GM21528 (cell line): ENCODE data around the gene CAMK1.
A peak's percentile ranks its signal among the peaks of the same experiment; 100 is the strongest.

ENCODE experiments used
- ATAC-seq: cut with Tn5 transposase; IDR thresholded peaks from one replicate; pipeline ENCODE4 v1.9.1; 2021; ENCODE audit warnings: mild to moderate bottlenecking, moderate library complexity; ENCODE audit not compliant: unreplicated experiment, low FRiP score

Gene CAMK1

GRCh38 chr3:9747267-9747666, 22.5 kb downstream of the CAMK1 start:
- ATAC-seq, result no peak

GRCh38 chr3:9746330-9746729, 23.4 kb downstream of the CAMK1 start:
- no peak for ATAC-seq

GRCh38 chr3:9745521-9745920, 24.2 kb downstream of the CAMK1 start:
- no peak for ATAC-seq

DNA sequence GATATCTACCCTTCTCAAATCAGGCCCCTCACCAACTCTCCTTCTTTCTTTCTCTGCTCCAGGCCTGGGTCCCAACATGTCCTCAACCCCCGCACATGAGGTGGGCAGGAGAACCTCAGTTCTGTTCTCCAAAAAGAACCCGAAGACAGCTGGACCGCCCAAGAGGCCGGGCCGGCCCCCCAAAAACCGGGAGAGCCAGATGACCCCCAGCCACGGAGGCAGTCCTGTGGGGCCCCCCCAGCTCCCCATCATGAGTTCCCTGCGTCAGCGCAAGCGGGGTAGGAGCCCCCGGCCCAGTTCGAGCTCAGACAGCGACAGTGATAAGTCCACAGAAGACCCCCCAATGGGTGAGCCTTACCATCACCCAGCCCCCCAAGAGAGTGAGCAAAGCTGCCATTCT, 25.6 kb downstream of the CAMK1 start:
- ATAC-seq, result no peak

DNA sequence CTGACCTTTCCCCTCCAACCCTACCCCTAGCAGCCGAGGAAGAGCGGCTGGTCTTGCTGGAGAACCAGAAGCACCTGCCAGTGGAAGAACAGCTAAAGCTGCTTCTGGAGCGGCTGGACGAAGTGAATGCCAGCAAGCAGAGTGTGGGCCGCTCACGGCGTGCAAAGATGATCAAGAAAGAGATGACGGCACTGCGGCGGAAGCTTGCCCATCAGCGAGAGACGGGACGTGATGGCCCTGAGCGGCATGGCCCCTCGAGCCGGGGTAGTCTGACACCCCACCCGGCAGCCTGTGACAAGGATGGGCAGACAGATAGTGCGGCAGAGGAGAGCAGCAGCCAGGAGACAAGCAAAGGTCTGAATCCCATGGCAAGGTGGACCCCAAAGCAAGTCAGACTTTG, 26.2 kb downstream of the CAMK1 start:
- ATAC-seq, result no peak

DNA sequence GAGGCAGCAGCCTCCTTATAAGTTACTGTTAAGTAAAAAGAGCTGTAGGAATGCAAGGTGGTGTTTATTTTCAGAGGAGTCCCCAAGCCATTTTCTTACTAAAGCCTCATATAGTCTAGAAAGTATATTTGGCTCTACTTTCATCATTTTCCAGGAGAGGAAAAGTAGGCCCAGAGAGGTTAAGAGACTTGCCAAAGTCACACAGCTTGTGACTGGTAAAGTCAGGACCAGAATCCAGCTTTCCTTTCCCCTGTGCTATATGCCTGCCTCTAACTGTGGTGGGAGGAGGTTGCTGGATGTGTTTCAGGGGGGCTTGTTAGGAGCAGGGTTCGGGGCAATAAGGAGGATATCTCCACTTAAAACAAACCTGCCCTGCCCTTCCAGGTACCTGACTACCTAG, 27.2 kb downstream of the CAMK1 start:
- no peak for ATAC-seq

GRCh38 chr3:9739181-9739580, 30.6 kb downstream of the CAMK1 start:
- ATAC-seq, result no peak

DNA sequence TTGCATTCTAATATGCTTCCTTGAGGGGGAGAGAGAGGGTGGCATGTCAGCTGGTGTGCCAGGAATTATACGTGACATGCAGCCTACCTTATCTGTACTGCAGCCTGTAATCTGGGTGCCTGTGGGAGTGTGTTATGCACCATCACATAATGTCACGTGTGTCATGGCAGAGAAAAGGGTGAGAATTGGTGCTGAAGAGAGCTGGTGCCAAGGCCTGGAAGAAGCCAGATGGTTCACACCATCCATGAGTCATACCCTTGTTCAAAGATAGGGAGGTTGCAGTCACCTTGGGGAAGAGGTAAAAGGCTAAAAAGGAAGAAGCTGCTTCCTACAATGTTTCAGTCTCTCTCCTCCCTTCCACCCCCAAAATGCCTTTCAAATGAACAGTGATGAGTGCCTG, 32.9 kb downstream of the CAMK1 start:
- ATAC-seq, result no peak

DNA sequence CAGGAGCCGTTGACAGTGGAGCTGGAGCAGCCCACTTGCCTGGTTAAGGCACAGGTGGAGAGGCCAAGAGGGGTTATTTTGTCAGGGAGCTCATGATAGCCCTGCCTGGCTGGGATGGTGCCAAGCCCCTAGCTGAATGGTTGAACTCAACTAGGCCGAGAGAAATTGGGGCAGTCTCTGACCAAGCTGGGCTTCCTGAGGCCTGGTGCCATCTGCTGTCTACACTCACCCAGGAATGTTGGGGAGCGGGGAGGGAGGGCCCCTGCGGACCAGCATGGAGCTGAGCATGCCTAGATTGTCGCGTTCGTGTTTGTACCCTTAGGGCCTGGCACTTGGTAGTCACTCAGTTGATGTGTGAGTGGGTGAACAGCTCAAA, 37.0 kb downstream of the CAMK1 start:
- ATAC-seq, result no peak

DNA sequence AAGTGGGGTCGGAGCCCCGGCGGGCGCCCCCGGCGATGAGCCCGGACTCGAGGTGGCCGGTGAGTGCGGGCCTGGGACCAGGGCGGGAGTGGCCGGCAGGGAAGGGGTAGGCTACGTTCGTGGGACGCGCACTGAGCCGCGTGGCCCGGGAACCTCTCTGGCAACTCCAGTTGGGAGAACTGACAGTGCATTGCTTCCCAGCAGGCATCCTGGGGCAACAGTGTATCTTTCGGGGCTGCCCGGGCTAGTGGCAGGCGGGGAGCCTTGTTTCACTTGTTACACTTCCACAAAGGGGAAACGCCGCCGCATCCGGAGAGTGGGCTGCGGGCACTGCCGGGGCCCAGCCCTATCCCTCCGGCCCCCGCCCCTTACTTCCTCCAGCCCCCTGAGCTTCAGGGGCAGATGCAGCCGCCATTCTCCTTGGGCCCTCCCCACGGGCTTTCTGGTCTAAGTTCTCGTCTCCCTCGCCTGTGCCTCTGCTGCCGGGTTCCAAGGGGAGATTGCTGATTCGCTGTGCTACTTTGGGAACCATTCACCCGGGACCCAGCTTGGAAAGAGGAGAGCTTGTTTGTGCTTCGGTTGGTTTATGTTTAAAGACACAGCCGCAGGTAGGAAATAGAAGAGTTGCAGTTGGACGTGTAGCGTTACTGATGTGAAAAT, 37.5 kb downstream of the CAMK1 start:
- peak; percentile 12 for ATAC-seq

DNA sequence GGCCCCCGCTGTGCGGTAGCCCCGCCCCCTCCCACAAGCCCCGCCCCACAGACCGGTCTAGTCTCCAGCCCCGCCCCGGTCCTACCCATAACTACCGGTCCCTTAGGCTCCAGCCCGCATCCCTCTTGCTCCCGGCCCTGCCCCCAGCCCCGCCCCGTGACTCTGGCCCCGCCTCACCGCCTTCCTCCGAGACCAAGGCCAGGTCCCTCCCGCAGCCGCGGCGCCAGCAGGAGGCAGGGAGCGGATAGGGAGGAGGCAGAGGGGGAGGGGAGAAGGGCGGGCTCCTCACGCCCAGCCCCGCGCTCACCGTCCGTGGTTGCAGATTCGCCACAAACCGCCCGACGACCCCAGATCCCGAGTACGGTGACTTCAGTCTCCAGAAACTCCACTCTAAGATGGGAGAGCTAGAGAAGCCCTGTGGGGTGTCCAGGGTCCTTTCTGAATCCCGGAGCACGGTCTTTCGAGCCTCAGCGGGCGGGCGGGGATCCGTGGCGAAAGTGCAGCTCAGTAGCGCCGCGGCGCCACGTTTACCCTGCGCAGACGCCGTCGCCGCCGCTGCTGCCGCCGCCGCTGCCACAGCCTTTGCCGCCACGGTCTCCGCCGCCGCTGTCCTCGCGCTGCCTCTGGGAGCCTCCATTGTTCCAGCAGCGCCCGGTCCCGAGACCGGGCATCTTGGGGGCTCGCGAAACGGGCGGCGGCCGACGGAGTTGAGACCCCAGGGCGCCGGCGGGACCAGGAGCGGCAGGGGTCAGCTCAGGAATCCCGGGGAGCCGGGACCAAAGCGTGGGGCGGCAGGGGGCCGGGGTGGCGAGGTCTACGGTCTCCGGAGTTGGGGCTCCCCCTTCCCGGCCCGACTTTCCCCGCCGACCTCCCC, 38.3 kb downstream of the CAMK1 start, which contains the start of gene BRPF1:
Gene BRPF1, plus strand, starts transcription at position 530 of the 874 bp plus-strand sequence. CDS start 2,406 bp downstream, outside the sequence.
- ATAC-seq, result peak; percentile 86

GRCh38 chr3:9730657-9731205, 39.0 kb downstream of the CAMK1 start:
- peak; percentile 49 for ATAC-seq

- no peak for ATAC-seq
Measured at GRCh38 chr3:9729419-9729818, 40.3 kb downstream of the CAMK1 start.

DNA sequence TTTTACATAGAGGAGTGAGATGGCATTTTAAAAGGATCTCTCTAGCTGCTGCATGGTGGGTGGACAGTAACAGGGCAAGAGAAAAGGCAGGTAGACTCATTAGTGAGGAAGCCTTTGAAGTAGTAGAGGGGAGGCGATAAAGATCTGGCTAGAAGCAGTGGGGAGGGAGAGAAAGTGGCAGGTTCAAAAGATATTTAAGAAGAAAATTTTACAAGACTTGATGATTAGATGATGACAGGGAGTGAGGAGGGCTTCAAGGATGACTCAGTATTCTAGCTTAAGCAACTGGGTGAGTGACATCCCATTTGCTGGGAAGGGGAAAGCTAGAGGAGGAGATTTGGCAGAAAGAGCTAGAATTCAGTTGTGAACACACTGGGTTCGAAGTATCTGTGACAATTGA, 42.0 kb downstream of the CAMK1 start:
- ATAC-seq, result no peak

GRCh38 chr3:9727041-9727595, 42.6 kb downstream of the CAMK1 start:
- ATAC-seq, result no peak

GRCh38 chr3:9725775-9726515, 43.8 kb downstream of the CAMK1 start:
- ATAC-seq, result no peak

DNA sequence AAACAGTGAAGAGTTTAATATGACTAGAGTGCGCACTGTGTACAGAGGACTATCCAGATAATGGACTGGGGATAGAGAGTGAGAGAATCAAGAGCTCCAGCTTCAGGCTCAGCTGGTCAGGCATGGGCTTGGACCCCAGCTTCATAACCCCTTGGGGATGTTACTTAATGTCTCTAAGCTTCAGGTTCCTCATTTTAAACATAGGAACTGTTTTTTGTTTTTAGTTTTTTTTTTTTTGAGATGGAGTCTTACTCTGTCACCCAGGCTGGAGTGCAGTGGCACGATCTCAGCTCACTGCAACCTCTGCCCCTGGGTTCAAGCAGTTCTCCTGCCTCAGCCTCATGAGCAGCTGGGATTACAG, 48.1 kb downstream of the CAMK1 start:
- ATAC-seq, result no peak

DNA sequence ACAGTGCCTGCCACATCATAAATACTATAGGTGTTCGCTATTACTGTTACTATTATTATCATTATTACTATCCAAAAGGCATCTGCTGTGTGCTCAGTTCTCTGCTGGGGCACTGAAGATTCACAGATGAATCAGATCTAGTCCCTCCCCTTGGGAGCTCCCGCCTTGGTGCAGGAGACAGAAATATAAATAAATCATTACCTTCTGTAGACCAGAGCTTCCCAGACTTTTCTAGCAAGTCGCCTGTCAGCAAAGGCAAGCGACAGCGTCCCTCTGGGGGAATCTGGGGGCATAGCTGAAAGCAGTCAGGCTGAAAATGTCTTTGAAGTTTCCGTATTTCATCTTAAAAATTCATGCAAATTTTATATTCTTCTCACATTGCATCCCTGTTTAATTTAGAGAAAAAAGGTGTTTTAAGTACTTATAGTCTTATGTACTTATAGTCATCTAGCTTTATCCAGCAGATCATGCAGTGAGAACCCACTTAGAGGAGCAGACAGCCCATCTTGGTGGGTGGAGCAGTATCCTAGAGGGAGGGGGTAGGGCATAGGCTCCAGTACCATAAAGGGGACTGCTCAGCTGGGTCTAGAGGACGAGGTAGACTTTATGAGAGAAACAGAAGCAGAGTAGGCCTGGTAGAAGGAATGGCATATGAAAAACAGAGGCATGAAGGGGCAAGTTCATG, 48.6 kb downstream of the CAMK1 start:
- no peak for ATAC-seq

- ATAC-seq, result no peak
Measured at GRCh38 chr3:9718118-9718517, 51.6 kb downstream of the CAMK1 start.

- ATAC-seq, result no peak
Measured at GRCh38 chr3:9717563-9717962, 52.2 kb downstream of the CAMK1 start.
